Stimulated activated CD4-positive, alpha-beta T cell treated with anti-CD3 and anti-CD28 coated beads, Interleukin-4, amount 100 ng/mL, for 4 hours (primary cell): ENCODE data around the gene GPR183.

Experiments used
- DNase-seq, 2 experiments: peaks; one replicate each; pipeline ENCODE4 v3.0.0-alpha.2; 2020

Gene GPR183

DNA sequence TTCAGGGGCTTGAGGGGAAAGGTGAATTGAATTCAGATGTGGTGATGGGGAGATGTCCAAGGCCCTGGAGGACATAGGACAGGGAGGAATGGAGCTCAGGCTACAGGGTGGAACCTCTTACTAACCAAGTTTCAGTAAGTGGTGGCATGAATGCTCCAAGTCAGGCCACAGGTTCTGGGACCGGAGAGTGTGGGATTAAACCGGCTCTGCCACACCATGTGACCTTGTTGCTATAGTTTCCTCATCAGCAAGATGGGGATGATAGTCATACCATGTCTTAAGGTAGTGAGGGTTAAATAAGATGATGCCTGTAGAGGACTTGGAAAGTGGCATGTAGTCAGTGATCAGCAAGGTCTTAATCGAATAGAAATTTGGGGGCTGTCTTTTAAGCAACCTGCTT lies 16.3 kb downstream of the GPR183 start:
- no peak for DNase-seq

DNA sequence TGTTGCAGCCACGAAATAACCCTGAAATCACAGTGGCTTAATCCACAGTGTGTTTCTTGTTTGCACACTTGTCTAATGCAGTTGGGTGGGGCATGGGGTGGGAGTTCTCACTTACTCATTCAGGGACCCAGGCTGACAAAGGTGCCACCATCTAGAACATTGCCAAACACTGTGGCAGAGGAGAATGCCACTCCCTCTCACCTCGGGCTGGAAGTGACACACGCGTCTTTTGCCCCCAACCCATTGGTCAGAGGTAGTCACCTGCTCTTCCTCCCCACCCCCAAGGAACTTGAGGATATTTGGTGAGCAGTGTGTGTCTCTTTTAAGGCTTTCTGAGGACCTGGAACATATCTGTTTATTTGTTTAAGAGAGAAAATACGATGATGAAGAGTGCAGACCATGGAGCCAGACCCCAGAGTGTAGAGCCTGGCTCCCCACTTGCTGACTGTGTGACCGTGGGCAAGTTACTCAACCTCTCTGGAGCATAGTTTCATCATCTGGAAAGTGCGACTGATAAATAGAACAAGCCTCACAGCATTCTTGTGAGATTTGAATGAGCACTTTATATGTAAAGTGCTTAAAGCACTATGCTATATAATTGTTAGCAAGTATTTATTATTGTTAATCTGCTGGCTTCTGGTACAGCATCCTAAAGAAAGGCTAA lies 17.4 kb downstream of the GPR183 start:
- peak in 1 of 2 experiments; percentile 34 for DNase-seq

DNA sequence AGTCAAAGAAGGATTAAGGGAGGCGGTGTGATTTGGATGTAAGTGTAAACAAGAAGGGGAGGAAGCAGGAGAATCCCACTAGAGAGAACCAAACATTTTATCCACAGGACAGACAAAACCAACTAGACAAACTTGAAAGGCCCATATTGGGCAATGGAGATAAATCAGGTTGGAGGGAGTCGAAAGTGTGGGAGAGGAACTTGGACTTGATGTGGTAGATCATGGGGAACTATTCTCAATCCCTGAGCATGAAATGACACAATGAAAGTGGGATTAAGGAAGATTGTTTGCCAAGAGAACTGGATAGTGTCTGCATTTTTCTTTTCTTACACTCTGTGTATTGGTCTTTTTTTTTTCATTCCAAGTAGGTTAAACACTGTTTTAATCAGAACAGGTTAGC lies 17.9 kb downstream of the GPR183 start:
- no peak for DNase-seq

DNA sequence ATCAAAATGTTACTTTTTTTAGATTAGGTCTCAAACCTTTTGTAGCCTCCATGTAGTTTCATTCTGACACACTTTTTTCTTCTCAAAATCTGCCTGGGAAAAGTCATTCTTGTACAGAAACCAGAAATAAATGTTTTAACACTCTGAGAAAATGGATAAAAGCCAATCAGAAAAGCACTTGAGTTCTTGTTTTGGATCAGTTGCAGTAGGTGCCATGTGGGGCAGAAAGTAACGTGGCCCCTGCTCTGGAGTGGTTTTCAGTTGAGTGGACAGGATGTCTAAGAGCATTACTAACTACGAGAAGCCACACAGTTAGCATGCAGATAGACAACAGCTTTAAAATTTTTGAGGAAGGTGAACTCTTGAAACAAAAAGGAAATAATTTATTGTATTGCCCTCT lies 19.1 kb downstream of the GPR183 start:
- no peak for DNase-seq

DNA sequence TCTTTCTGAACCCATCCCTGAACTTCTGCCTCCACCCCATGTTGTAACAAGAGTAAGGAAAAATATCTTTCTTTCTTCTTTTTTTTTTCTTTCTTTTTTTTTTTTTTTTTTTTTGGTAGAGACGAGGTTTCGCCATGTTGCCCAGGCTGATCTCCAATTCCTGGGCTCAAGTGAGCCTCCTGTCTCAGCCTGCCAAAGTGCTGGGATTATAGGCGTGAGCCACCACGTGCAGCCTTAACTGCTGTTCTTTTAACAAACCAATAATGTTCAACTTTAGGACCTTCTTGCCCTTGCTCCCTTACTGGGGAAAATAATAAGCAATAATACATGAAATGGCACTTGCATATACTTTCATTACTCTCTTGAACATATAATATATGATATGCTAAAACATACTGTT lies 19.6 kb downstream of the GPR183 start:
- DNase-seq = no peak

DNA sequence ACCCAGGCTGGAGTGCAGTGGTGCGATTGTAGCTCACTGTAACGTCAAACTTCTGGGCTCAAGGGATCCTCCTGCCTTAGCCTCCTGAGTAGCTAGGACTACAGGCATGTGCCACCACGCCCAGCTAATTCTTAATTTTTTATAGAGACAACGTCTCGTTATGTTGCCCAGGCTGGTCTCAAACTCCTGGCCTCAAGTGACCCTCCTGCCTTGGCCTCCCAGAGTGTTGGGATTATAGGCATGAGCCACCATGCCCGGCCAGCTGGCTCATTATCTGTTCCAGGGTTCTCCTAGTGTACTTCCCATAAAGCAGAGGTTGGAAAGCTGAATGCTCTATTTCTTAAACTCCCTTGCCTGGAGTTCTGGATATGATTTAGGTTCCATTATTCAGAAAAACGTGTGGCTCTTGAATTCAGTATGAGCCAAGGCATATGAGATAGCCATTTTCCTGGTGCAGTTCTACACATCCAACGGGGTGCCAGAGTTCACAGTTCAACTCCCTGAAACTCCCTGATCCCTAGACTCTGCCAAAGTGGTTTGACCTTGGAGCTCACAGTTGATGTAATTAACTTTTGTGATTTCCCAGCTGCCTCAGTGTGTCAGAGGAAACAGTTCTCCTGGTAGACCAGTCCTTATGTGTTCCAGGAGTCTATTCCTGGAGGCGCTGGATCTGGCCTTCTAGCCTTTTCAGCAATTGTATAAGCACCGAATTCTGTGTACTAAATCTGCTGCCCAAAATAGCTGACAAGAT lies 21.6 kb downstream of the GPR183 start:
- no peak for DNase-seq

DNA sequence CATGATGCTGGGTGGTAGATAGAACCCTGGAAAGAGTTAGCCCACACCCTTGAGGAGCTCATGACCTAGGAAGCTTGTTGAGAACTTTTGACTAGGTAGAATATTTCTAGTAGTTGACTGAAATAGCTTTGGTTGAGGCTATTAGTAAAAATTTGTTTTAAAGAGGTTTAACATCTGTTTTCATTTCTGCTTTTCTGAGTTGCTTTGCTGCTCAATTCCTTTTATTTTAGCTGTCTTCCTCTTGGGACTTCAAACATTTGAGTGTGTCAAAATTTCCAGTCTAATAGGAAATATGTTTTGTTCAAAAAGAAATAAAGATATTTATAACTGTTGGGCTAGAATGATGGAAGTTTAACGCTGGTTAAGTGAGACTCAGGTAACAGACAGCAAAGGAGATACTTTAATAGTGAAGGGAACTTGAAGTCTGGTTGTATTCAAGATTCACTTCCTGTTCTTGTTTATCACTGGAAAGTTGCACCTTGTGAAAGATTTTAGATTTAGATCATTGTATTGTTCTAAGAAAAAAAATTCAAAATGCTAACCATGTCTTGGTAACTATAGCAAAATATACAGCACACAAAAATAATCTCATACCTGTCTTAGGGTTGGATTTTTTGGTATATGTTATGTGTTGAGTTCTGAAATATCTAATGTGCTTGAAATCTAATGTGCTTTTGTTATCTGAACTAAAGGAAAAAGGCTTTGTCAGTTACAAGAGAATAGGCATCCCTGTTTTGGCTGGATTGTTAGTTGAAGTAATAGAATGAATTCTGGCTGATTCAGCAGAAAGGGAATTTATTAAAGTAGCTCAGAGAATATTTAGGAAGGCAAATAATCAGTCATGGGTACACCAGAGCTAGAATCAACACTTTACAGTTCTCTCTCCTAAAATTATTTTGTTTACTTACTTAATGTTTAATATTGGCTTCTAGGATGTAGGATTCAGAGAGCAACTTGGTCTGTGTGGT lies 24.7 kb downstream of the GPR183 start:
- DNase-seq = no peak

DNA sequence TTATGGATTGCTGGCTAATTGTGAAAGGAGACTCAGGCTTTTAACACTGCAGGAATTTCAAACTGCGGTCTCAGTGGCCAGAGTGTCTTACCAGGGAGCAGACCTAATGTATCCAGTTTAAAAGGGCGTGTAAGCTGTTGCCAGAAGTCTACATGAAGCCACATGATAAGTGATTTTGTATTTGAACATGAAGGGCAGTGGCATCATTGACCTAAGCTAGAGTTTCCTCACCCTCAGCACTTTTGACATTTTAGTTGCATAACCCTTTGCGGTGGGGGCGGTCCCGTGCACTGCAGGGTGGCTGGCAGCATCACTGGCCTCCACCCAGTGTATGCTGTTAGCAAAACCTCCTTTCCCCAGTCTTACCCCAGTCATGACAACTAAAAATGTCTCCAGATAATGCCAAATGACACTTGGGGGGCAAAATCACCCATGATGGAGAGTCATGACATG lies 25.4 kb downstream of the GPR183 start:
- peak; percentile 26 to 43 for DNase-seq

DNA sequence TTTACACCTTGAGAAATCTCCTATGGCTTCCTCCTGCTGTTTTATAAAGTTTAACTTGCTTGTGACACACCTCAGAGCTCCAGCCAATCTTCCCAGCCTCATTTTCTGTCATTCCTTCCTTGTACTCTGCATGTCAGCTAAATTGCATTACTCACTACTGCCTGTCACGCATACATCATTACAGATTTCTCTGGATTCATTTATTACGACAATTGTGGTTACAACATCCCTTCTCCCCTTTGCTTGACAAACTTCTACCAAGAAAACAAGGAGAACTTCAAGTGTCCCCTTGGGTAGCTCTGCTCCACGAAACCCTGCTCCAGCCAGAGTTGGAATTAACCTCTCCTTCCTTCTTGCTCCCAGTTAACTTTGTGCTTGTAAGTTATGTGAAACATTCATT lies 27.0 kb downstream of the GPR183 start:
- no peak for DNase-seq

DNA sequence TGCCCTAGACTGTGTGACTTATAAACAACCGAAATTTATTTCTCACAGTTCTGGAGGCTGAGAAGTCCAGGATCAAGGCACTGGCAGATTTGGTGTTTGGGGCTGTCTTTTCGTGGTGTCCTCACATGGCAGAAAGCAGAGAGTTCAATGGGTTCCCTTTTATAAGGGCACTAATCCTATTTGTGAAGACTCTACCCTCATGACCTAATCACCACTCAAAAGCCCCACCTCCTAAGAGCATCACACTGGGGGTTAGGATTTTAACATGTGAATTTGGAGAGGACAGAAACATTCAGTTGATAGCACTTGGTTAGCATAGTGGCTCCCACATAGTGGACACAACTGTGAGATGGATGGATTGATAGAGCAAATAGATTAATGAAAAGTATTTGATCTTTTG lies 27.6 kb downstream of the GPR183 start:
- no peak for DNase-seq

DNA sequence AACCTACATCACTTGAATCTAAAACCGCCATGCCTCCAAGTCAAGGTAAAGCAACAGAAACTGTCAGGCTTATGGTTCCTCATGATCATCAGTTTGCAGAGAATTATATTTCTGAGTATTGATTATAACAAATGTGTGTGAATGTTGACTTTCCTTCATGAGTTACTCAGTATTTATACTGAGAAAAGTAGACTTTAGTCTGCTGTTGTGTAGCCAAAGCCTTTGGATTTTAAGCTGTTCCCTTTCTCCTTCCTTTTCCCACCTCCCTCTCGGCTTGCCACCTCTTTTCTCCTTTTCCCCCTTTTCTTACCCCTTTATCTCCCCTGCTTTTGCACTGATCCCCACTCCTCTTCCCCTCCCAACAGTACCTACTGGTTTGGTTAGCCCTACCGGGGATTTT lies 28.4 kb downstream of the GPR183 start:
- no peak for DNase-seq

DNA sequence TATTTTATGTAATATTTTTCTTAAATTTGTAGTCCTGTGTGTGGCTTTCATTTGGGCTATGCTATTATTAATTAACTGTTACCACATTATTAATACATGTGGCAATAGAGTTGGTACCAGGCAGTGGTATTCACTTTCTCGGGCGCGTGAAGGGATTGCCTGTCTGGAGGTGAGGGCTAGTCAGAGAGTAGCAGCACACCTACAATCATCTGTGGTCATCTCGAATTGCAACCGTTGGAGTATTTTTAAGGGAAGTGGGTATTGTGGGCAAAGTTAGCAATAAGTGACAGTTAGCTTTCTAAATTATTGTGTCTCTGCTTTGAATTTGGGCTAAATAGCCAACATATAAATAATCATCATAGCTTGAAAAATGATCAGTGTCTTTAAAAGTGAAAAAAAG lies 29.0 kb downstream of the GPR183 start:
- DNase-seq = no peak

DNA sequence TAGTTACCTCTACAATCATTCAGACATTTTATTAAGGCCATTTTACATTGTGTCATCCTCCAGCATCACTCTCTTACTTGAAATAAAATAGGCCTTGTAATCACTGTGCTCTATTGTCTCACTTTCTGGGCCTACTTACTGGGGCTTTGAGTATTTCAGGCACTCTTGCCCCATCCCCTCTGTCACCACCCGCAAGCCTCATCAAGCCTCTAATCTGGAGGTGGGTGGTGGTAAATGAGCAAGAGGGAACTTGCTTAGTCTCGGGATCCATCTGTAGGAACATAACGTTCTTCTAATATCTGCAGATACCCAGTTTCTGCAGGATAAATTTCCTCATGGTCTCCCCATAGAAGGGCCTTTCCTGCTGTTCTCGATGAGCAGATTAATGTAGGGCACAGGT lies 29.6 kb downstream of the GPR183 start:
- DNase-seq = no peak

DNA sequence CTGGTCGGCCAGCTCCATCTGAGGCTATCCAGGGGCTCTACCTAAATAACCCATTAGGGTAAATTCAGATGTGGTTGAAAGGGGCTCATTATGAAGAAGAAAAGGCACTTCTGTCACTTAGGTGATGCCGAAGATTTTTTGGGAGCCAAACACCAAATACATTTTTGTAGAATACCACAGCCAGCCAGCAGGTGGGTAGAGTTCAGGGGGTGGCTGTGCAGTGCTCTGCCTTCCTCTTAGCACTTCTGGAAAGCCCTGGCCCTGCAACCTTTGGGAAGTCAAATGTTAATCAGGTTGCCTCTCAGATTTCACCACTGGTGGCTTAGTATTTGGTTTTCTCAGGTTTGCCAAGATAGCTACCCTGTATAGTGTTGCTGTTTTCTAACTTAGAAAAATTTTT lies 30.5 kb downstream of the GPR183 start:
- DNase-seq = no peak

DNA sequence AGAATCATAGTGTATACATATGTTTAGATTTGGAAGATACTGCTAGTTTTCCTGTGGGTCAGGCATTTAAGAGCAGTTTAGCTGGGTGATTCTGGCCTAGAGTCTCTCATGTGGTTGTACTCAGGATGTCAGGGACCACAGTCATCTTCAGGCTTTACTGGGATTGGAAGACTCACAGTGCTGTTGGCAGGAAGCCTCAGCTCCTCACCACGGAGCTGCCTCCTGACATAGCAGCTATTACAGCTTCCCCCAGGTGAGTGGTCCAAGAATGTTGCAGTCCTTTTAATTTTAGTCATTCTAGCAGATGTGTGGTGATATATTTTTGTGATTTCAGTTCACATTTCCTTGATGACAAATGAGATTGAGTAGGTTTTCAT lies 32.1 kb downstream of the GPR183 start:
- DNase-seq = no peak

DNA sequence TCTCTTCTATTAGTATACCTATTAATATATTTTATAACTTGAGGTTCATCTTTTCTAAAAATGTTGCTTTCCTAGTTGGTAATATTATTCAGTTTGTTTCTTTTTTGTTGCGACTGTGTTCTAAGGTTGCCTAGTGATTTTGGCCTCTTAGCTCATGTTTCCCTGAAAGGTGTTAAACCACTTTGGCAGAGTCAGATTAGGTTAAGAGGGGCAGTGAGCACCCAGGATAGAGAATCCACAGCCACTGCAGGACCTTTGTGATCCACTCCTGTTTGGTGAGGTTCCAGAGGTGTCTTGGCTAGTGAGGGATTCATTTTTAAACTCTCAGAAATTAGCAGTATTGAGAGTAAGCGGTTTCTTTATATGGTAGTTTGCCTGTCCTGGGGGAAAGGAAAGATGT lies 34.1 kb downstream of the GPR183 start:
- no peak for DNase-seq

DNA sequence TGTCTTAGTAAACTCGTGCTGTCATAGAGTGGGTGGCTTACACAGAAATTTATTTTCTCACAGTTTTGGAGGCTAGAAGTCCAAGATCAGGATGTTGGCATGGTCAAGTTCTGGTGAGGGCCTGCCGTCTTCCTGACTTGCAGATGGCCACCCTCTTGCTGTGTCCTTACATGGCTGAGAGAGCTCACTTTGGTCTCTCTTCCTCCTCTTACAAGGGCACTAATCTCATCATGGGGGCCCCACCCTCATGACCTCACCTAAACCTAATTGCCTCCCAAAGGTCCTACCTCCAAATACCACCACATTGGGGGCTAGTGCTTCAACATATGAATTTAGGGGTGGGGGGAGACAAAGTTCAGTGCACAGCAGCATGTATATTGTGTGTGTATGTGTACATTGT lies 34.7 kb downstream of the GPR183 start:
- no peak for DNase-seq

DNA sequence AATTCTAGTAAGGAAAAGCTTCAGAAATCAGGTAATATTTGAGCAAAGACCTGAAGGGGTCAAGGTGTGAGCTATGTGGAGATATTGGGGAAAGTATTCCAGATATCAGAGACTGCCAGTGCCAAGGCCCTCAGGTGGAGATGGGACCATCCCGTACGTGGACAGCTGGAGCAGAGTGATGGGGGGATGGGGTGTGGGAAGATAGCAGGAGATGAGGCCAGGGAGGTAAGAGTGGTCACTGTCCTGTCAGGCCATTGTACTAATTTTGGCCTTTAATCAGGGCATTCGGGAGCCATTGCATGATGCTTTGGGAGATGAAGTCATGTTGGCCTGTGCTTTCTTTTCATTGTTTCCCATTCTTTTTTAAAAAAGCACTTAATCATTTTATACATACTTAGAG lies 36.0 kb downstream of the GPR183 start:
- DNase-seq = no peak

DNA sequence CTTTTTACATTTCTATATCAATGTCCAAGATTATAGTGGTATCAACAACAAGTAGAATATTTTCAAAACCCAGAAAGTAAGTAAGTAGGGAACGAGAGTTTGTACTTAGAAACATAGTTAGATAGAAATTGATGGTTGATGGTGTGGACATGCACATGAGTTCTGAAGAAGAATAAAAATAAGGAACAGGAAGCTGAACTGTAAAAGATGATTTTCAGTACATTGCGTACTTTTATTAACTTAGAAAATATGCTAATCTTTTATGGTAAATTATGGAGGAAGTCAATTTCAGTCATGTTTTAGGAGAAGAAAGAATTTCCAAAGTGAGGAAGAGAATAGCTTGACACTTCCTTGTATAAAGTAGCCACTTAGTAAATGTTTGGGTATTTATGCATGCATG lies 36.7 kb downstream of the GPR183 start:
- DNase-seq = no peak

DNA sequence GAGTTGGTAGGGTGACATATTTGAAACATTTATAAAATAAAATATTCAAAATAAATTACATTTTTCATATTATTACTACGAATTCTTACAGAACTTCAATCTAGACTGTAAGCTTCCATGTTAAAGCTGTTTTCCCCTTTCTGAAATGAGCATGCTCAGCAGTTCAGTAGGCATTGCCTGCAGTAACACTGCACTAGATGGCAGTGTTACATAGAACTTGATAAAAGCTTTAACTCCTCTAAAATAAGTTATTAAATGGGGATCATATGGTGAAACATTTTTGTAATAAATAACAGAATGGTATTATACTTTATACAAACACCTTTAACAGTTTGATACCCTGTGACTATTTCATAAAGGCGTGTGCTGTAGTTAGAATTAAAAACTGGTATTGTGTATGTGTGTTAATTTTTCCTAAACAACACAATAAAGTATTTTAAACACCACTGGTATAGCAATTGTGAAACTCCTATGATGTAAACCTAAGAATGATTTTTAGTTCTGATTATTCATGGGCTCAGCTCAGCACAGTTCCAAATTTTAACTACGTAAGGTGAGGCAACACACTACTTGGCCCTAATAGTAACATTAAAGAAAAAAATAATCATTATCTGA lies 37.5 kb downstream of the GPR183 start:
- peak in 1 of 2 experiments; percentile 44 for DNase-seq

DNA sequence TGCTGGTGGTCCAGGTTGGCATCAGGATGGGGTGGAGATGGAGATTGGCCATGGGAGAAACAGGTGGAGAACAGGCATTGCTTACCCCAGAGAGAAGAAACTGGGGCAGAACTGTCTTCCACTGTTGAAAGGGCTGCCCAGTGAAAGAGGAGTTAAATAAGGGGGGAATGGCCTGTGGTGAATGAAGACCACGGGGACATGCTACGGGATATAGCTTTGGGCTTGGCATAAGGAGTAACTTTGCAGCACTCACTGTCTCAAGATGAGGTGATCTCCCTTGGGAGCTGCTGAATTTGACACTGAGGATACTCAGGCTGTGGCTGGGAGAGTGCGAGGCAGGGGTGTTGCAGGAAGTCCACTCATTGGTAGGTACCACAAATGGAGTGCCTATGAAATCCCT lies 38.4 kb downstream of the GPR183 start:
- DNase-seq = no peak

DNA sequence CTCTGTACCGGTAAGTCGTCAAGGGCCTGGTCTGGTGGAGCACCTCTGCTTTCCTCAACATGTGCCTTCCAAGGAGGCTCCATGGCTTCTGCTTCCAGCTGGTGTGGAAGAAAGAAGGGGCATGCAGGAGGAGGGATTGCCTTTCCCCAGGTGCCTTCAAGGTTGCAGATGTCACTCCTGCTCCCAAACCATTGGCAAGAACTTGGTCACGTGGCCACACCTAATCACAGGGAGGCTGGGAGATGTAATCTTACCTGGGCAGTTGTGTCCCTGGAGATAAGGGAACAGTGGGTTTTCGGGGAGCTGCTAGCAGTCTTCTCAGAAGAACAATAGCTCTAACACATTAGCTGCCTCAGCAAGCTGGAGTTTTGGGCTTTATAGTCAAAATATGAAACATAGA lies 39.3 kb downstream of the GPR183 start:
- no peak for DNase-seq

DNA sequence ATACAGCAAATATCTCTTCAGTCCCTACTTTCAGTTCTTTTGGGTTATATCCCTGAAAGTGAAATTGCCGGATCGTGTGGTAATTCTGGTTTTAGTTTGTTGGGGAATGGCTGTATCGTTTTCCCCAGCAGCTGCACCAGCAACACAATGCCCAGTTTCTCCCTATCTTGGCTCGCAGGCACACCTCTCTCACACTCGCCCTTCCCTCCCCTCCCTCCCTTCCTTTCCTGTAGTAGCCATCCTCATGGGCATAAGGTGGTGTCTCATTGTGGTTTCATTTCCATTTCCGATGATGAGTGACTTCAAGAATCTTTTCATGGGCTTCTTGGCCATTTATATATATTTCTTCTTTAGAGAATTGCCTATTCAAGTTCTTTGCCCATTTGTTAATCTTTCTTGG lies 40.4 kb downstream of the GPR183 start:
- no peak for DNase-seq
